Right lobe of liver (tissue), 6 donors: ENCODE data around the gene FITM2. TPM values are rescaled to one million over a fixed set of nuclear protein-coding genes. Genes with fewer than 3 reads are reported as not detected.

Source experiments
- ATAC-seq, 4 donors: fragments of 200-7000 bp; cut with Tn5 transposase; one replicate each; pipeline ENCODE4 v1.9.1; 2020; ENCODE audit warnings: mild to moderate bottlenecking in 4 of 4, moderate library complexity in 4 of 4
- DNase-seq, 3 donors: peaks; one replicate each; pipeline ENCODE4 v3.0.0-alpha.2; 2020
- H3K27ac ChIP-seq, 3 donors: fragments of 200-600 bp; one replicate each; pipeline ENCODE4 v1.8.0; 2022
- H3K27me3 ChIP-seq, 2 donors: fragments of 200-600 bp; one replicate each; pipeline ENCODE4 v1.8.0; 2022
- H3K36me3 ChIP-seq, 4 donors: fragments of 200-600 bp; sonication (generic) in 1 of 4; one replicate each; pipeline versions ENCODE4 v1.5.1 to v1.8.0; 2017 to 2022; ENCODE audit warnings: control low read depth in 1 of 4
- H3K4me1 ChIP-seq, 4 donors: fragments of 200-600 bp; sonication (generic) in 1 of 4; one replicate each; pipeline versions ENCODE4 v1.5.1 to v1.8.0; 2017 to 2022; ENCODE audit warnings: control low read depth in 1 of 4
- H3K4me3 ChIP-seq, 3 donors: fragments of 200-600 bp; one replicate each; pipeline ENCODE4 v1.8.0; 2022
- H3K9me3 ChIP-seq, 4 donors: fragments of 200-600 bp; sonication (generic) in 1 of 4; one replicate each; pipeline versions ENCODE4 v1.5.1 to v1.8.0; 2017 to 2022; ENCODE audit warnings: control low read depth in 1 of 4
- POLR2A ChIP-seq: fragments of 450-650 bp; IDR thresholded peaks from one replicate; pipeline ENCODE4 v1.6.1; 2017; ENCODE audit warnings: antibody characterized with exemption, mild to moderate bottlenecking
- WGBS: methylation state at CpG from one replicate; pipeline ENCODE4 v1.1.6; 2018; ENCODE audit warnings: low coverage, low lambda C conversion rate; ENCODE audit not compliant: insufficient coverage; ENCODE audit errors: missing lambda C conversion rate; 5-methylcytosine and 5-hydroxymethylcytosine counted together
- intact Hi-C, 2 donors: fragments of 100-400 bp; cut with DNase I; formaldehyde crosslinking; loops; one replicate each; pipeline versions ENCODE4 v1.11.2 to v1.14.1; 2022
- total RNA-seq, 6 experiments: library from RNA; depleted of rRNA in 2 of 6; stranded (reverse); fragments of >200 nt in 2 of 6; fragmentation: NEBNext Ultra II Directional in 3 of 6; extraction: Animal tissue kit (Norgen Biotek cat#: 25700) in 3 of 6; gene quantifications; one replicate each; pipeline versions ENCODE4 v1.1.0 to v1.2.4, GENCODE V29; 2016 to 2023
- TF ChIP-seq, protein P1 (sequence below), 4 donors: fragments of 200-600 bp in 3 of 4; fragments of 450-650 bp in 1 of 4; IDR thresholded peaks; one replicate each; pipeline versions ENCODE4 v1.5.1 to v1.8.0; 2016 to 2022; ENCODE audit warnings: antibody characterized with exemption in 4 of 4, mild to moderate bottlenecking in 2 of 4
- donor health status: DM: no; HTN: yes; CAD: no.
- donor health status: DM: no; HTN: no; CAD: no.
- donor health status: DM: no; HTN: no; CAD: no.
- donor health status: DM: no; HTN: yes; CAD: no.
- donor health status: DM: no; HTN: yes; CAD: no.

Gene FITM2
- total RNA-seq, 6 experiments from 2014 or later: 3.6 to 8.0 (median 6.4) TPM

DNA sequence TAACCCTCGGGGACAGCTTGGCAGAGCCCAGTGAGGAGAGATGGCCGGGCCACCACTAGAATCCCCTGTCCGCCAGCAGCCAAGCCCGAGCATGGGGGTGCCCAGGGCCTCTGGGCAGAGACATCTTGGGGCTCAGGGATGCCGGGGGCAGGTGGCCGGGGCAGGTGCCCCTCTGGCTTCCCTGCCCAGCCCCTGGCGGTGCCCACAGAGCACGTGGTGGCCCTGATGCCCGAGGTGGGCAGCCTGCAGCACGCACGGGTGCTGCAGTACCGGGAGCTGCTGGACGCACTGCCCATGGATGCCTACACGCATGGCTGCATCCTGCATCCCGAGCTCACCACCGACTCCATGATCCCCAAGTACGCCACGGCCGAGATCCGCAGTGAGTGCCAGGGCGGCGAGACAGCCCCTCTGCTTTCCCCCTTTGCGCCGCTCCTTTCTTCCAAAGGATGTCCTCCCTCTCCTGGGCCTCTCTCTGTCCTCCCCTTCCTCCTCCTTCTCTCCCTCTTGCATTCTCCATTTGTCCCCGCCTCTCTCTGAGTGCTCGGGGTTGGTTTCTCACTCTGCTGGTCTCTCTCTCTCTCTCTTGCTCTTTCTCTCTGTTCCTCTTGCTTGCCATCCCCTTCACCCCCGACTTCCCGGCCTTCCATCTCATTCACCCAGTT is 52.6 kb downstream of the FITM2 start:
- Histone ChIP-seq H3K27ac (no peak overlapping the region), H3K9me3 (no peaks in the 10 kb centered on the region), H3K36me3 (no peaks in the 10 kb centered on the region), H3K4me3 (no peak overlapping the region), H3K27me3 (no peaks in the 10 kb centered on the region), H3K4me1 (no peaks in the 10 kb centered on the region)
- intact Hi-C loops: no loop called here
- DNase-seq: no peak
- WGBS: 81% methylated on average over 3 of the region's 28 CpGs
- TF ChIP-seq POLR2A: no peak
- TF ChIP-seq, protein P1, sequence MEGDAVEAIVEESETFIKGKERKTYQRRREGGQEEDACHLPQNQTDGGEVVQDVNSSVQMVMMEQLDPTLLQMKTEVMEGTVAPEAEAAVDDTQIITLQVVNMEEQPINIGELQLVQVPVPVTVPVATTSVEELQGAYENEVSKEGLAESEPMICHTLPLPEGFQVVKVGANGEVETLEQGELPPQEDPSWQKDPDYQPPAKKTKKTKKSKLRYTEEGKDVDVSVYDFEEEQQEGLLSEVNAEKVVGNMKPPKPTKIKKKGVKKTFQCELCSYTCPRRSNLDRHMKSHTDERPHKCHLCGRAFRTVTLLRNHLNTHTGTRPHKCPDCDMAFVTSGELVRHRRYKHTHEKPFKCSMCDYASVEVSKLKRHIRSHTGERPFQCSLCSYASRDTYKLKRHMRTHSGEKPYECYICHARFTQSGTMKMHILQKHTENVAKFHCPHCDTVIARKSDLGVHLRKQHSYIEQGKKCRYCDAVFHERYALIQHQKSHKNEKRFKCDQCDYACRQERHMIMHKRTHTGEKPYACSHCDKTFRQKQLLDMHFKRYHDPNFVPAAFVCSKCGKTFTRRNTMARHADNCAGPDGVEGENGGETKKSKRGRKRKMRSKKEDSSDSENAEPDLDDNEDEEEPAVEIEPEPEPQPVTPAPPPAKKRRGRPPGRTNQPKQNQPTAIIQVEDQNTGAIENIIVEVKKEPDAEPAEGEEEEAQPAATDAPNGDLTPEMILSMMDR (IDR thresholded peaks at IDR 0.05): no peak
- ATAC-seq: no peak

DNA sequence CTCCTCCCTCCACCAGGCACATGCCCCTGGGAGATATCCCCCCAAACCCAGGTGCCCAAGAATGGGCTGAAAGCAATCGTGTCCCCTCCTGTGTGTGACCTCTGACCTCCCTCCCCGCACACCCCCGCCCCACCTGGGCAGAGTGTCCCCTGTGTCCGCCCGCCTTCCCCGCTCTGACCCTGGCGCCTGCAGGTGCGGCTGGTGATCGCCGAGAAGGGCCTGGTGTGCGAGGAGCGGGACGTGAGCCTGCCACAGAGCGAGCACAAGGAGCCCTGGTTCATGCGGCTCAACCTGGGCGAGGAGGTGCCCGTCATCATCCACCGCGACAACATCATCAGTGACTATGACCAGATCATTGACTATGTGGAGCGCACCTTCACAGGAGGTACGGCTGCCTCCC is 54.0 kb downstream of the FITM2 start:
- Histone ChIP-seq H3K4me1 (no peaks in the 10 kb centered on the region), H3K27ac (no peak overlapping the region), H3K36me3 (no peaks in the 10 kb centered on the region), H3K9me3 (no peaks in the 10 kb centered on the region), H3K4me3 (no peak overlapping the region), H3K27me3 (no peaks in the 10 kb centered on the region)
- TF ChIP-seq POLR2A: no peak
- TF ChIP-seq, protein P1 (IDR thresholded peaks at IDR 0.05): no peak
- DNase-seq (no peak), ATAC-seq (no peak)
- whole genome bisulfite sequencing: 40% methylated on average over 1 of the region's 21 CpGs
- intact Hi-C loops: no loop called here

DNA sequence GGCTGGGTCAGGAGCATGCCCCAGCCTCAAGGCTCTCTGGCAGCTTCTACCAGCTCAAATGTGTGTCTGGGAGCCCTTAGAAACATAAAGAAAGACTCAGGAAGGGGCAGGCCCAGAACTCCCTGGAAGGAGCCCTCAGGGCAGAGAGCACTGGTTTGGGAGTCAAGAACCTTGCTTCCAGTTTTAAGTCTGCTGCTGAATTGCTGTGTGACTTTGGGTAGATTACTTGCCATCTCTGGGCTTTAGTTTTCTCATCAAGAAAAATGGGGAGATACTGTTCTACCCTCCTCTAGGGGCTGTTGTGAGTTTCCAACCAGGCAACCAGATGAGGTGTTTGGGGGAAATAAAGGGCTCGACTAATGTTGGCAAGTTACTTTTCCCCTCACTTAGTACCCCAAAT is 55.1 kb downstream of the FITM2 start:
- H3K27ac ChIP-seq: no peak overlapping the region
- H3K4me1 ChIP-seq: no peaks in the 10 kb centered on the region
- H3K36me3 ChIP-seq: no peaks in the 10 kb centered on the region
- intact Hi-C loops: no loop called here
- no peak overlapping the region for H3K4me3 ChIP-seq
- no peak for DNase-seq
- no peaks in the 10 kb centered on the region for H3K9me3 ChIP-seq
- 92% methylated on average over 1 of the region's 1 CpG for WGBS
- no peak for TF ChIP-seq POLR2A
- TF ChIP-seq, protein P1 (IDR thresholded peaks at IDR 0.05): no peak
- no peaks in the 10 kb centered on the region for H3K27me3 ChIP-seq
- no peak for ATAC-seq

DNA sequence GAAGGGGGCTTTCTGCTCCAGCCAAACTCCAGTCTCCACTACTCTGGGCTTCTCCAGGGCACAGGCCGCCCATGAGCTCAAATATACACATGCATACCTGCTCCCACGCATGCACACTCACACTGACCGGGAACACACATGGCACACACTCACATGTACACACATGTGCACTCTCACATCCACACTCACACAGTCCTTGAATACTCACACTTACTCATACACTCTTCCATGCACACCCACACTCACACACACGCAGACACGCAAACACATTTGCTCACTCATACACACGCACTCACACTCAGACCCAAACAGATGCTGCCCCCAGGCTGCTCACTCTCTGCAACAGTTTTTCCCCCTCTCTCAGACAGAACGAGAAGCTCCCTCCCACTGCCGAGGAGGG is 56.9 kb downstream of the FITM2 start:
- Histone ChIP-seq H3K27me3 (no peaks in the 10 kb centered on the region), H3K4me3 (no peak overlapping the region), H3K36me3 (no peaks in the 10 kb centered on the region), H3K4me1 (no peaks in the 10 kb centered on the region), H3K27ac (no peak overlapping the region), H3K9me3 (no peaks in the 10 kb centered on the region)
- TF ChIP-seq, protein P1 (IDR thresholded peaks at IDR 0.05): no peak
- no peak for TF ChIP-seq POLR2A
- intact Hi-C loops: no loop called here
- WGBS: 63% methylated on average over 2 of the region's 8 CpGs
- DNase-seq (no peak), ATAC-seq (no peak)

DNA sequence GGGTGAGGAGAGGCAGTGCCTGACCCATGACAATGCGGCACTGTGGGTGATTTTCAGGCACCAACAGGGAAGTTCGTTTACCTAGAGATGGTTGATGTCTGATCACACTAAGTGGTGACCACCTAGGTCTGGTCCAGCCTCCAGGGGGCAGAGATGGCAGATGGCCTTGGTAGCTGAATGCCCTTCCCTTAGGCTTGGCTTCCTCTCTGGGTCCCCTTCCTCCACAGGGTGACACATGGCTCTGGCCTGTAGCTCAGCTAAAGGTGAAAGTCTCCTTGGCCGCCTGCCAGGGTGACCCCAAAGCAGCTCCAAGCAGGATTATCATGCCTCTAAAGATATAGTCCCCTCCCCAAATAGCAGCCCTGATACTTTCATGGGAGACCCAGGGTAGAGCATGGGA is 57.5 kb downstream of the FITM2 start:
- Histone ChIP-seq H3K4me1 (no peaks in the 10 kb centered on the region), H3K9me3 (no peaks in the 10 kb centered on the region), H3K27ac (no peak overlapping the region), H3K36me3 (no peaks in the 10 kb centered on the region), H3K4me3 (no peak overlapping the region), H3K27me3 (no peaks in the 10 kb centered on the region)
- TF ChIP-seq, protein P1 (IDR thresholded peaks at IDR 0.05): no peak
- ATAC-seq (no peak), DNase-seq (no peak)
- intact Hi-C loops: no loop called here
- WGBS: no CpG with 5 or more reads among the region's 3 CpGs
